DOHH2 (cell line): ENCODE results near the gene USF2.
A peak's percentile ranks its signal among the peaks of the same experiment; 100 is the strongest.

Experiments used
- H3F3A ChIP-seq: fragments of 200-600 bp; sonication (generic), shearing (Covaris generic); 2 replicates; pipeline ENCODE4 v1.6.0; 2016; ENCODE audit warnings: antibody characterized with exemption, mild to moderate bottlenecking; ENCODE audit not compliant: control insufficient read depth, insufficient read depth
- H3K27ac ChIP-seq: fragments of 200-600 bp; sonication (generic); 2 replicates; pipeline ENCODE4 v1.5.1; 2014; ENCODE audit warnings: low read depth, mild to moderate bottlenecking, low read length, moderate library complexity
- H3K27me3 ChIP-seq: fragments of 200-600 bp; sonication (generic); 2 replicates; pipeline ENCODE4 v1.6.1; 2014; ENCODE audit warnings: mild to moderate bottlenecking, low read length, mixed read lengths; ENCODE audit not compliant: control insufficient read depth
- H3K36me3 ChIP-seq: fragments of 200-600 bp; sonication (generic); 2 replicates; pipeline ENCODE4 v1.6.1; 2014; ENCODE audit warnings: mild to moderate bottlenecking, low read length, moderate library complexity, mixed read lengths; ENCODE audit not compliant: control insufficient read depth
- H3K4me1 ChIP-seq: fragments of 200-600 bp; sonication (generic); 2 replicates; pipeline ENCODE4 v1.6.1; 2014; ENCODE audit warnings: mild to moderate bottlenecking, low read length, mixed read lengths; ENCODE audit not compliant: control insufficient read depth
- H3K4me2 ChIP-seq: fragments of 200-600 bp; sonication (generic); 2 replicates; pipeline ENCODE4 v1.6.0; 2014; ENCODE audit warnings: mild to moderate bottlenecking, low read length, moderate library complexity
- H3K4me3 ChIP-seq: fragments of 200-600 bp; sonication (generic); 2 replicates; pipeline ENCODE4 v1.5.1; 2014; ENCODE audit warnings: mild to moderate bottlenecking, low read length, mixed read lengths
- H3K79me2 ChIP-seq: fragments of 200-600 bp; sonication (generic); 2 replicates; pipeline ENCODE4 v1.6.1; 2014; ENCODE audit warnings: mild to moderate bottlenecking, low read length, mixed read lengths; ENCODE audit not compliant: control insufficient read depth
- H3K9me2 ChIP-seq: fragments of 200-600 bp; sonication (generic); replicated peaks from 2 replicates; pipeline ENCODE4 v1.6.1; 2014; ENCODE audit warnings: mild to moderate bottlenecking, low read length, mixed read lengths; ENCODE audit not compliant: control insufficient read depth
- H3K9me3 ChIP-seq: fragments of 200-600 bp; sonication (generic); 2 replicates; pipeline ENCODE4 v1.6.1; 2014; ENCODE audit warnings: antibody characterized with exemption, low read length, mixed read lengths; ENCODE audit not compliant: control insufficient read depth, insufficient read depth
- H4K20me1 ChIP-seq: fragments of 200-600 bp; sonication (generic); 2 replicates; pipeline ENCODE4 v1.6.0; 2014; ENCODE audit warnings: low read depth, mild to moderate bottlenecking, antibody characterized with exemption, low read length, moderate library complexity; ENCODE audit not compliant: control insufficient read depth, insufficient read depth
- CTCF ChIP-seq: fragments of 200-600 bp; sonication (generic); IDR thresholded peaks from one replicate; pipeline ENCODE4 v1.5.1; 2014; ENCODE audit warnings: antibody characterized with exemption, mild to moderate bottlenecking, low read depth, low read length; ENCODE audit not compliant: poor library complexity, severe bottlenecking
- EZH2phosphoT487 ChIP-seq: fragments of 200-600 bp; sonication (generic); IDR thresholded peaks from 2 replicates; pipeline ENCODE4 v1.6.1; 2017; ENCODE audit warnings: borderline replicate concordance, mild to moderate bottlenecking, antibody characterized with exemption, low read length, moderate library complexity, mixed read lengths

The USF2 gene

GRCh38 chr19:35265126-35265899 lies 3.4 kb upstream of the USF2 start:
- peaks cover 23% of the 10 kb centered on the region for H3K79me2 ChIP-seq
- peaks cover 40% of the 10 kb centered on the region for H3K4me1 ChIP-seq
- no peaks in the 10 kb centered on the region for H3K9me2 ChIP-seq
- H3K4me3 ChIP-seq, result no peak overlapping the region
- peak overlapping the region; percentile 26 for H3K4me2 ChIP-seq
- TF ChIP-seq EZH2phosphoT487, result no peak
- H3K27ac ChIP-seq, result 0 out of 2 replicates have a peak overlapping the region, but pooled peaks have one; percentile 3
- no peaks in the 10 kb centered on the region for H3K27me3 ChIP-seq
- peaks cover 52% of the 10 kb centered on the region for H3K36me3 ChIP-seq
- H3K9me3 ChIP-seq, result no peaks in the 10 kb centered on the region
- H3F3A ChIP-seq, result peaks cover 16% of the 10 kb centered on the region
- H4K20me1 ChIP-seq, result peaks cover 6% of the 10 kb centered on the region; the same call in 1 of the 2 replicates

DNA sequence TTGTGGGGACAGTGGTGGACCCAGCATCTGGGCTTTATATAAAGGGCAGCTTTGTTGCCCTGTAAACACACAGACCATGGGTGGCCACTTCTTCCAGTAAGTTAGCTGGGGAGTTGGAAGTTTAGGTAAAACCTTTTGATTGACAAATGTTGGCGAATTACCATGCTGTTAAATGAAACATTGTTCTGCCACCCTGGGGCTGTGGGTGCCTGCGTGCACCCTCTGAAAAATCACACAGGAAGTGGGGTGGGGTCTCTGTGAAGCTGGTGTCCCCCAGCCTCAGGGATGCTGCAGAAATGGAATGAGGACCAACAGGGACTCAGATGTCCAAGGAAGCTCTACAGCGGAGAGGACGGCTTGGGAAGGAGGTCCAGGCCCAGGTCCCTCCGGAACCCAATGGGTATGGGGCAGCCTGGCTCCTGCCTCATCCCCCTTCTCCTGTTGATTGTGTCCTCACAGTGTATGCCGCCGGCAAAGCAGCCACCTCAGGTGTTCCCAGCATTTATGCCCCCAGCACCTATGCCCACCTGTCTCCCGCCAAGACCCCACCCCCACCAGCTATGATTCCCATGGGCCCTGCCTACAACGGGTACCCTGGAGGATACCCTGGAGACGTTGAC lies 2.8 kb upstream of the USF2 start:
- no peak for TF ChIP-seq CTCF
- TF ChIP-seq EZH2phosphoT487, result no peak
- peaks cover 30% of the 10 kb centered on the region for H3K79me2 ChIP-seq
- no peak overlapping the region for H3K27ac ChIP-seq
- no peaks in the 10 kb centered on the region for H3K9me3 ChIP-seq
- H3K27me3 ChIP-seq, result no peaks in the 10 kb centered on the region
- peaks cover 47% of the 10 kb centered on the region for H3K4me1 ChIP-seq
- peak overlapping the region; percentile 98 for H3K4me2 ChIP-seq
- H4K20me1 ChIP-seq, result peaks cover 7% of the 10 kb centered on the region; the same call in 1 of the 2 replicates
- H3K4me3 ChIP-seq, result no peak overlapping the region
- peaks cover 16% of the 10 kb centered on the region for H3F3A ChIP-seq
- no peaks in the 10 kb centered on the region for H3K9me2 ChIP-seq
- H3K36me3 ChIP-seq, result peaks cover 59% of the 10 kb centered on the region

DNA sequence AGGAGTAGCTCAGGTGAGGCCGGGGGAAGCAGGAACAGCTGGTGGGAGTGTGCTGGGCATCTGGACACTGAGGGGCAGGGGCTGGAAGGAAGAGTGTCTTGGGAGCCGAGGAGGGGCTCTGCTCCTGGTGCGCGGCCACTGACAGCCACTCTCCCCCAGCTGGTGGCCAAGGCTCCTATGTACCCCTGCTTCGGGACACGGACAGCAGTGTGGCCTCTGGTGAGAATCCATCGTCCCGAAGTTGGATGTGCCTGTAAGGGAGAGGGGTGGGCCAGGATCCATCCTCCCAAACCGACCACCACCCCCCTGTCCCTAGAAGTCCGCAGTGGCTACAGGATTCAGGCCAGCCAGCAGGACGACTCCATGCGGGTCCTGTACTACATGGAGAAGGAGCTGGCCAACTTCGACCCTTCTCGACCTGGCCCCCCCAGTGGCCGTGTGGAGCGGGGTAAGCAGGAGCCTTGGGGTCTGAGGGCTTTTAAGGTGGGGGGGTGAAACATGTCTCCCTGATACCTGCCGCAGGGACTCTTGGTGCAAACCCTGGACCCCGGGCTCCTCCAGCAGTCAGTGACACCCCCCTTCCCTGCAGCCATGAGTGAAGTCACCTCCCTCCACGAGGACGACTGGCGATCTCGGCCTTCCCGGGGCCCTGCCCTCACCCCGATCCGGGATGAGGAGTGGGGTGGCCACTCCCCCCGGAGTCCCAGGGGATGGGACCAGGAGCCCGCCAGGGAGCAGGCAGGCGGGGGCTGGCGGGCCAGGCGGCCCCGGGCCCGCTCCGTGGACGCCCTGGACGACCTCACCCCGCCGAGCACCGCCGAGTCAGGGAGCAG lies 2.0 kb upstream of the USF2 start:
- H3K27me3 ChIP-seq, result no peaks in the 10 kb centered on the region
- no peaks in the 10 kb centered on the region for H3K9me2 ChIP-seq
- peaks cover 37% of the 10 kb centered on the region for H3K79me2 ChIP-seq
- peaks cover 16% of the 10 kb centered on the region for H3F3A ChIP-seq
- TF ChIP-seq CTCF (no peak), EZH2phosphoT487 (no peak)
- peaks cover 64% of the 10 kb centered on the region for H3K36me3 ChIP-seq
- H3K4me2 ChIP-seq, result peak overlapping the region; percentile 98
- no peaks in the 10 kb centered on the region for H3K9me3 ChIP-seq
- peak overlapping the region; percentile 99 for H3K4me3 ChIP-seq
- peak overlapping the region; percentile 91 for H3K27ac ChIP-seq
- H3K4me1 ChIP-seq, result peaks cover 55% of the 10 kb centered on the region
- peaks cover 7% of the 10 kb centered on the region; the same call in 1 of the 2 replicates for H4K20me1 ChIP-seq
